Stimulated activated CD8-positive, alpha-beta memory T cell treated with anti-CD3 and anti-CD28 coated beads, Interleukin-15, amount 100 ng/mL, for 48 hours (primary cell): ENCODE results near the gene ARL6IP4.
"Not testable (repeated sequence)": the region's sequence is repeated elsewhere in the genome, so short reads cannot be mapped to it uniquely, and the experiment has no call there.

Source experiments
- DNase-seq, 2 donors: peaks; one replicate each; pipeline ENCODE4 v3.0.0-alpha.2; 2020; ENCODE audit warnings: low read depth in 2 of 2

The ARL6IP4 gene

GRCh38 chr12:123010681-123011080 lies 30.2 kb downstream of the ARL6IP4 start:
- no peak for DNase-seq

DNA sequence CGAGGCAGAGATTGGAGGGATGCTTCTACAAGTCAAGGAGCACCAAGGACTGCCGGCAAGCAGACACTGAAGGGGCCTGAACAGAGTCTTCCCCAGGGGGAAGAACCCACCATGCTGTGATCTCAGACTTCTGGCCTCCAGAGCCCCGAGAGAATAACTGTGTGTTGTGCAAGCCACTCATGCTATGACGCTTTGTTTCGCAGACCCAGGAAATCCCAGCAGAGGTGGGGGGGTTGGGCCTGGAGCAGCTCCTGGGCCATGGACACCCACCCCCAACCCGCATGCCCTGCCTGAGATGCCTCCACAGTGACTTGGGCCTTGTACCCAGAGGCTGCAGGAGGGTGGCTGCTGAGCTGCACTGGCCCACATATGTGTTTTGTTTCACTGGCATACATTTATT lies 31.2 kb downstream of the ARL6IP4 start:
- no peak for DNase-seq

DNA sequence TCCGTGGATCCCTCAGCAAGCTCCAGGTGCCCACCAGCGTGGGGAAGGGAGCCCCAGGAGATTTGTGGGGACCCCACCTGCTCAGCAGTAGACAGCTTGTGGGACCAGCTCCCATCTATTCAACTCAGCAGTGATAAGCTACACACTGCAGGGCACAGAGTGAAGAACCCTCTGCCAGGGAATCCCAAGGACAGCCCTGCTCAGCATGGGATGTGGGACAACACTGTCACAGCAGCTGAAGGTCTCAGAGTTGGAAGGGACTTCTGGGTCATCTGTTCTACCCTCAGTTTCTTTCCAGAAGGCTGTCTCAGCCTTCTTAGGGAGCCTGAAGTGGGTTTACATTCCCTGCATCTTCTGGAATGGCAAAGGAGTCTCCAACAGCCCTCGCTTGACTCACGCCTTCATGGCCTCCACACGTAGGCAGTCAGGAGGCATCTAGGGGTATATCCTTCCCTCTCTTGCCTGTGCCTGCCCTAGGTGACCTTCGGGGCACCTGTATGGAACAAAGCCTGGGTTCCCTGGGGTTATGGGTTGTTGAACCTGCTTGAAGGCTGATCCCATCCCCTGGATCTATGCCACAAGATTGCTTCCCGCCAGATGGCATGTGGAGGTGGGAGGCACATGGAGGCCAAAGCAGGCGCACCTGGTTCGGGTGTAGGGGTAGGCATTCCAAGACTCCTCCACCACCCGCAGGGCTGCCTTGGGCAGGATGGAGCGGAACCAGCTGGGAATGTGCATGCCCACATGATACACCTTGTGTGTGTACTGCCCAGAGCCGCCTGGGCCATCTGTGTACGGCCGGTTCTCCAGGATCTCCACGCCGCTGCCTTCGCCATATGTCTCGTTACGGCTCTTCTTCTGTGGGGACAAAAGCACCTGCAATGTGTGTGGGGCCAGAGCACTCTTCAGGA lies 33.0 kb downstream of the ARL6IP4 start:
- no peak for DNase-seq

DNA sequence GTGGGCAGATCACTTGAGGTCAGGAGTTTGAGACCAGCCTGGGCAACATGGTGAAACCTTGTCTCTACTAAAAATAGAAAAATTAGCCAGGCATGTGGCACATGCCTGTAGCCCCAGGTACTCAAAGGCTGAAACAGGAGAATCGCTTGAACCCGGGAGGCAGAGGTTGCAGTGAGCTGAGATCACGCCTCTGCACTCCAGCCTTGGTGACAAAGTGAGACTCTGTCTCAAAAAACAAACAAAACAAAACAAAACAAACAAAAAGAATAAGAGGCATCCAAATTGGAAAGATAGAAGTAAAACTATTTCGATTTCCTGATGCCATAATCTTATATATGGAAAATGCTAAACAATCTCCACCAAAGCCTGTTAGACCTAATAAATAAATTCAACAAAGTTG lies 34.0 kb downstream of the ARL6IP4 start:
- not testable (repeated sequence) for DNase-seq

GRCh38 chr12:123017753-123018152 lies 37.3 kb downstream of the ARL6IP4 start:
- no peak for DNase-seq

GRCh38 chr12:123019841-123020138 lies 39.3 kb downstream of the ARL6IP4 start:
- no peak for DNase-seq

GRCh38 chr12:123021688-123022604 lies 41.5 kb downstream of the ARL6IP4 start:
- DNase-seq, result no peak

- no peak for DNase-seq
These were observed 42.4 kb downstream of the ARL6IP4 start for GRCh38 chr12:123022846-123023245.

- DNase-seq, result no peak
These were observed 44.4 kb downstream of the ARL6IP4 start for GRCh38 chr12:123024819-123025391.

- DNase-seq, result no peak
These were observed 45.8 kb downstream of the ARL6IP4 start for GRCh38 chr12:123026094-123026853.

- DNase-seq, result no peak
These were observed 47.4 kb downstream of the ARL6IP4 start for GRCh38 chr12:123027726-123028445.

GRCh38 chr12:123028475-123028874 lies 48.0 kb downstream of the ARL6IP4 start:
- DNase-seq, result no peak

DNA sequence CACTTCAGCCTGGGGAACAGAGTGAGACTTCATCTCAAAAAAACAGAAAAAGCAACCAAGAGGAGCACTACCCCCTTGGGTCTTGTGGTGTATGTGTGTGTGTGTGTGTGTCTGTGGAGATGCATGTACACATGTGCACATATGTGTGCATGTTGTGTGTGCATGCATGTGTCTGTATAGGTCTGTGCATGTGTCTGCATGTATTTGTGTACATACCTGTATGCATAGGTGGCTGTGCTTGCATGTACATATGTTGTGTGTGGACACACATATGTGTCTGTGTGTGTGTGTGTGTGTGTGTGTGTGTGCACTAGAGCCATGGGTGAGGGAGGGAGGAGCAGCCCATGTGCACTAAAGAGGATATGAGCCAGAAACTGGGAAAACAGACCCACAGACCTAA lies 49.1 kb downstream of the ARL6IP4 start:
- no peak for DNase-seq

GRCh38 chr12:123030686-123031085 lies 50.2 kb downstream of the ARL6IP4 start:
- DNase-seq, result no peak

- DNase-seq, result no peak
These were observed 50.8 kb downstream of the ARL6IP4 start for GRCh38 chr12:123031171-123031845.
